Measurements from ENCODE around the gene TCP11.

The TCP11 gene

GRCh38 chr6:35154947-35155346, 13.8 kb upstream of the TCP11 start:
- peaks cover 0 to 18% (median 5%) of the 10 kb centered on the region in 10 experiments; a peak in 11 of 20 replicates for H3K4me1 ChIP-seq
- TF ChIP-seq Cebpa-rat (IDR thresholded peaks at IDR 0.05): no peak

GRCh38 chr6:35154262-35154661, 13.1 kb upstream of the TCP11 start:
- Histone ChIP-seq H3K9me3 (replicated peaks in 1 of 11) (no peaks in the 10 kb centered on the region), H3K4me1 (peaks cover 0 to 18% (median 5%) of the 10 kb centered on the region in 10 experiments; a peak in 11 of 20 replicates), H3K27ac (no peak overlapping the region), H3K27me3 (no peaks in the 10 kb centered on the region), H3K36me3 (no peaks in the 10 kb centered on the region), H3K4me3 (no peak overlapping the region), H4K20me1 (no peaks in the 10 kb centered on the region), H3K9ac (no peak overlapping the region), H3K4me2 (no peak overlapping the region)
- TF ChIP-seq Cebpa-rat (IDR thresholded peaks at IDR 0.05): no peak

More at GRCh38 chr6:35154947-35155346, 13.8 kb upstream of the TCP11 start:
- Histone ChIP-seq H3K9me3 (replicated peaks in 1 of 11) (no peaks in the 10 kb centered on the region), H3K9ac (no peak overlapping the region), H4K20me1 (no peaks in the 10 kb centered on the region), H3K27ac (no peak overlapping the region), H3K4me2 (no peak overlapping the region), H3K4me3 (no peak overlapping the region), H3K36me3 (no peaks in the 10 kb centered on the region), H3K27me3 (no peaks in the 10 kb centered on the region)

- H3K9me3 ChIP-seq (replicated peaks in 1 of 11): no peaks in the 10 kb centered on the region
- H4K20me1 ChIP-seq: no peaks in the 10 kb centered on the region
- no peak overlapping the region for H3K9ac ChIP-seq
- no peaks in the 10 kb centered on the region for H3K36me3 ChIP-seq
- H3K4me1 ChIP-seq: peaks cover 0 to 31% (median 12%) of the 10 kb centered on the region in 10 experiments; a peak in 13 of 20 replicates
- H3K27ac ChIP-seq: peak overlapping the region in 1 of 11 experiments; percentile 12; a peak in 2 of 22 replicates
- H3K4me2 ChIP-seq: peak overlapping the region in 6 of 11 experiments; percentile 1 to 58 (median 22); a peak in 8 of 22 replicates
- no peaks in the 10 kb centered on the region for H3K27me3 ChIP-seq
- H3K4me3 ChIP-seq: no peak overlapping the region
- TF ChIP-seq Cebpa-rat (IDR thresholded peaks at IDR 0.05): no peak
Measured at GRCh38 chr6:35152067-35152707, 11.0 kb upstream of the TCP11 start.

GRCh38 chr6:35151466-35151865, 10.3 kb upstream of the TCP11 start:
- H4K20me1 ChIP-seq: no peaks in the 10 kb centered on the region
- no peak overlapping the region for H3K4me3 ChIP-seq
- H3K4me1 ChIP-seq: peaks cover 0 to 31% (median 12%) of the 10 kb centered on the region in 10 experiments; a peak in 15 of 20 replicates
- no peaks in the 10 kb centered on the region for H3K9me3 ChIP-seq (replicated peaks in 1 of 11)
- H3K9ac ChIP-seq: no peak overlapping the region
- no peak overlapping the region for H3K27ac ChIP-seq
- TF ChIP-seq Cebpa-rat (IDR thresholded peaks at IDR 0.05): no peak
- H3K27me3 ChIP-seq: no peaks in the 10 kb centered on the region
- H3K36me3 ChIP-seq: no peaks in the 10 kb centered on the region
- peak overlapping the region in 3 of 11 experiments; percentile 32 to 58 (median 32); a peak in 2 of 22 replicates for H3K4me2 ChIP-seq

- H3K36me3 ChIP-seq: no peaks in the 10 kb centered on the region
- H3K27ac ChIP-seq: no peak overlapping the region
- TF ChIP-seq Cebpa-rat (IDR thresholded peaks at IDR 0.05): no peak
- no peaks in the 10 kb centered on the region for H3K27me3 ChIP-seq
- no peaks in the 10 kb centered on the region for H4K20me1 ChIP-seq
- H3K4me1 ChIP-seq: peaks cover 0 to 31% (median 13%) of the 10 kb centered on the region in 10 experiments; a peak in 15 of 20 replicates
- no peak overlapping the region for H3K4me3 ChIP-seq
- no peaks in the 10 kb centered on the region for H3K9me3 ChIP-seq (replicated peaks in 1 of 11)
- H3K4me2 ChIP-seq: no peak overlapping the region
- no peak overlapping the region for H3K9ac ChIP-seq
Measured at GRCh38 chr6:35149891-35150566, 8.9 kb upstream of the TCP11 start.

GRCh38 chr6:35148167-35148741, 7.1 kb upstream of the TCP11 start:
- H3K4me3 ChIP-seq: no peak overlapping the region
- H4K20me1 ChIP-seq: no peaks in the 10 kb centered on the region
- no peak overlapping the region for H3K27ac ChIP-seq
- H3K4me2 ChIP-seq: peak overlapping the region in 7 of 11 experiments; percentile 21 to 55 (median 36); a peak in 14 of 22 replicates
- no peak for TF ChIP-seq Cebpa-rat (IDR thresholded peaks at IDR 0.05)
- H3K36me3 ChIP-seq: no peaks in the 10 kb centered on the region
- no peaks in the 10 kb centered on the region for H3K9me3 ChIP-seq (replicated peaks in 1 of 11)
- H3K27me3 ChIP-seq: no peaks in the 10 kb centered on the region
- H3K4me1 ChIP-seq: peaks cover 0 to 40% (median 15%) of the 10 kb centered on the region in 10 experiments; a peak in 16 of 20 replicates
- no peak overlapping the region for H3K9ac ChIP-seq

- Histone ChIP-seq H3K4me1 (peaks cover 4 to 39% (median 21%) of the 10 kb centered on the region in 10 experiments), H3K9me3 (replicated peaks in 1 of 11) (no peaks in the 10 kb centered on the region), H4K20me1 (no peaks in the 10 kb centered on the region), H3K36me3 (no peaks in the 10 kb centered on the region), H3K9ac (no peak overlapping the region), H3K4me3 (no peak overlapping the region), H3K4me2 (no peak overlapping the region), H3K27me3 (no peaks in the 10 kb centered on the region), H3K27ac (no peak overlapping the region)
- TF ChIP-seq Cebpa-rat (IDR thresholded peaks at IDR 0.05): no peak
Measured at GRCh38 chr6:35147486-35147885, 6.3 kb upstream of the TCP11 start.

- peaks cover 8 to 39% (median 24%) of the 10 kb centered on the region in 10 experiments for H3K4me1 ChIP-seq
Measured at GRCh38 chr6:35147026-35147425, 5.9 kb upstream of the TCP11 start.

GRCh38 chr6:35146453-35146852, 5.3 kb upstream of the TCP11 start:
- Histone ChIP-seq H3K4me2 (0 out of 22 replicates have a peak overlapping the region, but pooled peaks of 1 of the 11 experiments have one; percentile 10), H3K4me3 (no peak overlapping the region), H3K4me1 (peaks cover 14 to 40% (median 28%) of the 10 kb centered on the region in 10 experiments), H4K20me1 (no peaks in the 10 kb centered on the region), H3K36me3 (no peaks in the 10 kb centered on the region), H3K27ac (no peak overlapping the region), H3K9me3 (replicated peaks in 1 of 11) (0 out of 22 replicates have a peak, but pooled peaks cover 0 to 1% (median 0%) of the 10 kb centered on the region in 11 experiments), H3K9ac (no peak overlapping the region), H3K27me3 (no peaks in the 10 kb centered on the region)
- no peak for TF ChIP-seq Cebpa-rat (IDR thresholded peaks at IDR 0.05)

More at GRCh38 chr6:35147026-35147425, 5.9 kb upstream of the TCP11 start:
- Histone ChIP-seq H3K9me3 (replicated peaks in 1 of 11) (no peaks in the 10 kb centered on the region), H4K20me1 (no peaks in the 10 kb centered on the region), H3K27me3 (no peaks in the 10 kb centered on the region), H3K9ac (no peak overlapping the region), H3K36me3 (no peaks in the 10 kb centered on the region), H3K27ac (no peak overlapping the region), H3K4me3 (no peak overlapping the region), H3K4me2 (no peak overlapping the region)
- no peak for TF ChIP-seq Cebpa-rat (IDR thresholded peaks at IDR 0.05)

Measured in BLaER1 treated with 17β-estradiol and CSF1 and Interleukin-3, amounts not matched to agents 10 nM and 100 nM (cell line).